HepG2 (cell line): ENCODE data around the gene DAZAP1. TPM values are rescaled to one million over a fixed set of nuclear protein-coding genes. Genes with fewer than 3 reads are reported as not detected.
A peak's percentile ranks its signal among the peaks of the same experiment; 100 is the strongest.

ENCODE experiments used
- AGO2 ChIP-seq: fragments of 200-400 bp; formaldehyde crosslinking; optimal IDR thresholded peaks from 2 replicates; pipeline ENCODE3; 2017; ENCODE audit warnings: mild to moderate bottlenecking, low read depth, low read length, moderate library complexity
- AHR ChIP-seq: IDR thresholded peaks from 2 replicates; pipeline ENCODE4 v1.6.1; 2018; ENCODE audit warnings: missing genetic modification reagents, missing compliant biosample characterization
- ATAD3A ChIP-seq: sonication (generic); formaldehyde crosslinking; IDR thresholded peaks from 2 replicates; pipeline ENCODE4 v1.4.0; 2020; ENCODE audit warnings: missing genetic modification reagents
- BRCA1 ChIP-seq: sonication (generic); formaldehyde crosslinking; IDR thresholded peaks from 2 replicates; pipeline ENCODE4 v1.4.0; 2020; ENCODE audit warnings: missing genetic modification reagents
- ELF1 ChIP-seq: sonication (generic); formaldehyde crosslinking; IDR thresholded peaks from 2 replicates; pipeline ENCODE4 v1.4.0; 2020; ENCODE audit warnings: missing genetic modification reagents
- FOXC1 ChIP-seq: sonication (generic); formaldehyde crosslinking; IDR thresholded peaks from 2 replicates; pipeline ENCODE4 v1.8.0; 2022; ENCODE audit warnings: mild to moderate bottlenecking, missing genetic modification reagents, borderline replicate concordance
- FOXJ3 ChIP-seq: sonication (generic); formaldehyde crosslinking; IDR thresholded peaks from 2 replicates; pipeline ENCODE4 v1.4.0; 2020; ENCODE audit warnings: missing genetic modification reagents, mild to moderate bottlenecking, borderline replicate concordance
- MATR3 ChIP-seq: sonication (generic); formaldehyde crosslinking; IDR thresholded peaks from 2 replicates; pipeline ENCODE4 v1.4.0; 2020; ENCODE audit warnings: missing genetic modification reagents
- NCOA2 ChIP-seq: sonication (generic); formaldehyde crosslinking; IDR thresholded peaks from 2 replicates; pipeline ENCODE4 v1.8.0; 2022; ENCODE audit warnings: inconsistent platforms
- NFKB2 ChIP-seq: sonication (generic); formaldehyde crosslinking; IDR thresholded peaks from 2 replicates; pipeline ENCODE4 v1.4.0; 2020; ENCODE audit warnings: missing genetic modification reagents, borderline replicate concordance
- RFX5 ChIP-seq: IDR thresholded peaks from 2 replicates; pipeline ENCODE4 v1.6.1; 2011; ENCODE audit warnings: low read depth, low read length, improper control_type of control experiment
- SMAD3 ChIP-seq: sonication (generic); formaldehyde crosslinking; IDR thresholded peaks from 2 replicates; pipeline ENCODE4 v1.4.0; 2020; ENCODE audit warnings: missing genetic modification reagents
- TEAD3 ChIP-seq: optimal IDR thresholded peaks from 2 replicates; pipeline ENCODE3; 2016; ENCODE audit warnings: borderline replicate concordance
- ZC3H4 ChIP-seq: sonication (generic); formaldehyde crosslinking; IDR thresholded peaks from 2 replicates; pipeline ENCODE4 v1.4.0; 2020; ENCODE audit warnings: missing genetic modification reagents, borderline replicate concordance
- ZFAT ChIP-seq: sonication (generic); formaldehyde crosslinking; conservative IDR thresholded peaks from 2 replicates; pipeline ENCODE4 v1.8.1; 2023; ENCODE audit warnings: missing genetic modification reagents, inconsistent platforms
- ZFX ChIP-seq: sonication (generic); formaldehyde crosslinking; IDR thresholded peaks from 2 replicates; pipeline ENCODE4 v1.4.0; 2020; ENCODE audit warnings: mild to moderate bottlenecking, low read depth, missing genetic modification reagents, moderate library complexity
- ZKSCAN5 ChIP-seq: sonication (generic); formaldehyde crosslinking; IDR thresholded peaks from 2 replicates; pipeline ENCODE4 v1.5.1; 2020; ENCODE audit warnings: mild to moderate bottlenecking, missing genetic modification reagents
- ZNF143 ChIP-seq: sonication (generic); formaldehyde crosslinking; IDR thresholded peaks from 2 replicates; pipeline ENCODE4 v1.4.0; 2020; ENCODE audit warnings: missing genetic modification reagents
- ZNF230 ChIP-seq: sonication (generic); formaldehyde crosslinking; IDR thresholded peaks from 2 replicates; pipeline ENCODE4 v1.4.0; 2020; ENCODE audit warnings: mild to moderate bottlenecking, missing genetic modification reagents
- ZNF274 ChIP-seq: sonication (generic); formaldehyde crosslinking; IDR thresholded peaks from 2 replicates; pipeline ENCODE4 v1.5.1; 2020; ENCODE audit warnings: mild to moderate bottlenecking, missing genetic modification reagents
- ZNF282 ChIP-seq: fragments of 450-650 bp; IDR thresholded peaks from 2 replicates; pipeline ENCODE4 v1.6.1; 2018; ENCODE audit not compliant: partially characterized antibody
- ZNF543 ChIP-seq: sonication (generic); formaldehyde crosslinking; IDR thresholded peaks from 2 replicates; pipeline ENCODE4 v1.4.0; 2020; ENCODE audit warnings: mild to moderate bottlenecking, missing genetic modification reagents
- ZNF674 ChIP-seq: sonication (generic); formaldehyde crosslinking; IDR thresholded peaks from 2 replicates; pipeline ENCODE4 v1.5.0; 2020; ENCODE audit warnings: low read depth, mild to moderate bottlenecking, missing genetic modification reagents
- ZNF841 ChIP-seq: sonication (generic); formaldehyde crosslinking; IDR thresholded peaks from 2 replicates; pipeline ENCODE4 v1.8.1; 2023; ENCODE audit warnings: missing genetic modification reagents, borderline replicate concordance
- polyA plus RNA-seq, 8 experiments: library from polyadenylated mRNA; depleted of rRNA in 3 of 8; stranded (reverse) in 7 of 8; unstranded in 1 of 8; fragments of >200 nt; fragmentation: Illumina TruSeq in 4 of 8; extraction: Trizol in 4 of 8; gene quantifications; 2 replicates each; pipeline versions ENCODE4 v1.2.1 to v1.2.3, GENCODE V29; 2011 to 2016; ENCODE audit warnings: low read depth in 4 of 8, missing spikeins in 1 of 8, mixed read lengths in 1 of 8; ENCODE audit not compliant: insufficient read depth in 1 of 8
- total RNA-seq, 5 experiments: library from RNA; depleted of rRNA; stranded (reverse); fragments of >200 nt; fragmentation: Illumina TruSeq; extraction: Trizol; gene quantifications; 2 replicates each; pipeline ENCODE4 v1.2.3, GENCODE V29; 2016; ENCODE audit warnings: low read depth in 1 of 5
- TF ChIP-seq, protein P1 (sequence below), 2 experiments: fragments of 450-650 bp in 1 of 2; sonication (generic) in 1 of 2; formaldehyde crosslinking in 1 of 2; IDR thresholded peaks; 2 replicates each; pipeline versions ENCODE4 v1.6.1 to v1.8.0; 2016 to 2022; ENCODE audit warnings: antibody characterized with exemption in 1 of 2, mild to moderate bottlenecking in 1 of 2, missing genetic modification reagents in 1 of 2

Gene DAZAP1
- total and polyA plus RNA-seq, 2 of the 13 experiments (the other 11 are each of a cell fraction or from before 2014, with no cell fraction given): 63.3 to 79.2 TPM

DNA sequence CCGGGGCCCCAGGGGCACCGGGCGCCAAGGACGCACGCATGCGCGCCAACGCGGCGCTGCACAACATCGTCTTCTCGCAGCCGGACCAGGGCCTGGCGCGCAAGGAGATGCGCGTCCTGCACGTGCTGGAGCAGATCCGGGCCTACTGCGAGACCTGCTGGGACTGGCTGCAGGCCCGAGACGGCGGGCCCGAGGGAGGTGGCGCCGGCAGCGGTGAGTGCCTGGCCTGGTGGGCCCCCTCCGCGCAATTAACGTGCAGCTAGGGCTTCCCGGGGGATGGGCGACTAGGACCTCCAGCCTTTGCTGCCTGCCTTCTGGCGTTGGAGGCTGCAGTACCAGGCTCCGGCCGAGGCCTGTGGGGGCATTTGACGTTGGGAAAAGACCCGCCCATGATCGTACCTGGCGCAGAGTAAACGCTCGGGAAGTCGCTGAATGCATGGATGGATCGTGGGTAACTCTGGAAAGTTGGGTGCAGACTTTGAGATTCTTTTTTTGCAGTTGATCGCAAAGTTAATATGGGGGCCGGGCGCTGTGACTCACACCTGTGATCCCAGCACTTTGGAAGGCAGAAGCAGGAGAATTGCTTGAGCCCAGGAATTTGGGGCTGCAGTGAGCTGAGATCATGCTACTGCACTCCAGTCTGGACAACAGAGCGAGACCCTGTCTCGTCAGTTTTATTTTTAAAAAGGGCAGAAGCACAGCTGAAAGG is 49.8 kb downstream of the DAZAP1 start (continued):
- TF ChIP-seq ZNF274 (CRISPR knock-in tag) (no peak), ATAD3A (CRISPR knock-in tag) (no peak), NCOA2 (CRISPR knock-in tag) (no peak), MATR3 (no peak), ZFAT (CRISPR knock-in tag) (no peak), ZNF841 (CRISPR knock-in tag) (no peak), AGO2 (peak; percentile 96), ZNF230 (CRISPR knock-in tag) (no peak), ELF1 (no peak), FOXJ3 (CRISPR knock-in tag) (no peak), AHR (CRISPR knock-in tag) (no peak), ZNF674 (CRISPR knock-in tag) (no peak), ZNF282 (no peak), SMAD3 (no peak), RFX5 (no peak), TEAD3 (CRISPR knock-in tag) (no peak), ZKSCAN5 (no peak), ZNF143 (CRISPR knock-in tag) (no peak), ZC3H4 (CRISPR knock-in tag) (no peak), ZFX (CRISPR knock-in tag) (peak; percentile 57), FOXC1 (CRISPR knock-in tag) (no peak), ZNF543 (CRISPR knock-in tag) (no peak), BRCA1 (CRISPR knock-in tag) (no peak), NFKB2 (CRISPR knock-in tag) (no peak)
- TF ChIP-seq, protein P1, sequence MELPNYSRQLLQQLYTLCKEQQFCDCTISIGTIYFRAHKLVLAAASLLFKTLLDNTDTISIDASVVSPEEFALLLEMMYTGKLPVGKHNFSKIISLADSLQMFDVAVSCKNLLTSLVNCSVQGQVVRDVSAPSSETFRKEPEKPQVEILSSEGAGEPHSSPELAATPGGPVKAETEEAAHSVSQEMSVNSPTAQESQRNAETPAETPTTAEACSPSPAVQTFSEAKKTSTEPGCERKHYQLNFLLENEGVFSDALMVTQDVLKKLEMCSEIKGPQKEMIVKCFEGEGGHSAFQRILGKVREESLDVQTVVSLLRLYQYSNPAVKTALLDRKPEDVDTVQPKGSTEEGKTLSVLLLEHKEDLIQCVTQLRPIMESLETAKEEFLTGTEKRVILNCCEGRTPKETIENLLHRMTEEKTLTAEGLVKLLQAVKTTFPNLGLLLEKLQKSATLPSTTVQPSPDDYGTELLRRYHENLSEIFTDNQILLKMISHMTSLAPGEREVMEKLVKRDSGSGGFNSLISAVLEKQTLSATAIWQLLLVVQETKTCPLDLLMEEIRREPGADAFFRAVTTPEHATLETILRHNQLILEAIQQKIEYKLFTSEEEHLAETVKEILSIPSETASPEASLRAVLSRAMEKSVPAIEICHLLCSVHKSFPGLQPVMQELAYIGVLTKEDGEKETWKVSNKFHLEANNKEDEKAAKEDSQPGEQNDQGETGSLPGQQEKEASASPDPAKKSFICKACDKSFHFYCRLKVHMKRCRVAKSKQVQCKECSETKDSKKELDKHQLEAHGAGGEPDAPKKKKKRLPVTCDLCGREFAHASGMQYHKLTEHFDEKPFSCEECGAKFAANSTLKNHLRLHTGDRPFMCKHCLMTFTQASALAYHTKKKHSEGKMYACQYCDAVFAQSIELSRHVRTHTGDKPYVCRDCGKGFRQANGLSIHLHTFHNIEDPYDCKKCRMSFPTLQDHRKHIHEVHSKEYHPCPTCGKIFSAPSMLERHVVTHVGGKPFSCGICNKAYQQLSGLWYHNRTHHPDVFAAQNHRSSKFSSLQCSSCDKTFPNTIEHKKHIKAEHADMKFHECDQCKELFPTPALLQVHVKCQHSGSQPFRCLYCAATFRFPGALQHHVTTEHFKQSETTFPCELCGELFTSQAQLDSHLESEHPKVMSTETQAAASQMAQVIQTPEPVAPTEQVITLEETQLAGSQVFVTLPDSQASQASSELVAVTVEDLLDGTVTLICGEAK (IDR thresholded peaks at IDR 0.05): no peak
- TF ChIP-seq, protein P1 (CRISPR knock-in tag; IDR thresholded peaks at IDR 0.05): no peak
